Caco-2 (cell line): ENCODE data around the gene LILRA5. TPM values are rescaled to one million over a fixed set of nuclear protein-coding genes. Genes with fewer than 3 reads are reported as not detected.

Experiments
- BruUV-seq: library from RNA; stranded (reverse); fragments of 400-500 nt; replicated peaks from 2 replicates; lab custom pipeline; 2021; lab: Mats Ljungman, UMichigan
- CTCF ChIA-PET: fragments of 300-600 bp; sonication (Branson Sonifier 250); formaldehyde crosslinking; loops from one replicate; lab custom pipeline; 2022; ENCODE audit warnings: antibody characterized with exemption; lab: Charles Lee
- POLR2A ChIA-PET: fragments of 300-600 bp; sonication (Branson Sonifier 250); formaldehyde crosslinking; loops from one replicate; lab custom pipeline; 2022; ENCODE audit warnings: antibody characterized with exemption; lab: Charles Lee
- DNase-seq, 2 experiments: peaks; one replicate each; pipeline versions ENCODE4 v3.0.0 to v3.0.0-alpha.2; 2020 to 2022
- H3K27me3 ChIP-seq: replicated peaks from 2 replicates; pipeline ENCODE4 v1.6.0; 2011; ENCODE audit warnings: low read length; ENCODE audit not compliant: control insufficient read depth, insufficient read depth
- H3K36me3 ChIP-seq: 2 replicates; pipeline ENCODE4 v1.5.1; 2011; ENCODE audit warnings: low read length; ENCODE audit not compliant: control insufficient read depth, insufficient read depth
- H3K4me1 ChIP-seq: fragments of 250-450 bp; sonication (Bioruptor Pico); 2 replicates; pipeline ENCODE4 v1.5.1; 2020; ENCODE audit warnings: mild to moderate bottlenecking
- H3K4me3 ChIP-seq: 2 replicates; pipeline ENCODE4 v1.5.1; 2011; ENCODE audit warnings: low read depth, mild to moderate bottlenecking, control low read depth, low read length
- H3K9me3 ChIP-seq: fragments of 250-450 bp; sonication (Bioruptor Pico); 2 replicates; pipeline ENCODE4 v1.5.1; 2020; ENCODE audit warnings: mild to moderate bottlenecking, moderate library complexity
- H3K27ac Mint-ChIP-seq: one replicate; pipeline ENCODE4 v1.8.0; 2022; ENCODE audit warnings: mixed read lengths; ENCODE audit not compliant: unreplicated experiment
- H3K27me3 Mint-ChIP-seq: one replicate; pipeline ENCODE4 v1.8.0; 2022; ENCODE audit warnings: mixed read lengths; ENCODE audit not compliant: insufficient read depth, unreplicated experiment
- H3K36me3 Mint-ChIP-seq: one replicate; pipeline ENCODE4 v1.8.0; 2022; ENCODE audit warnings: mild to moderate bottlenecking, mixed read lengths; ENCODE audit not compliant: insufficient read depth, unreplicated experiment
- H3K4me1 Mint-ChIP-seq: one replicate; pipeline ENCODE4 v1.8.0; 2022; ENCODE audit warnings: low read depth, mixed read lengths; ENCODE audit not compliant: unreplicated experiment
- H3K4me3 Mint-ChIP-seq: one replicate; pipeline ENCODE4 v1.8.0; 2022; ENCODE audit warnings: mild to moderate bottlenecking, moderate library complexity, mixed read lengths; ENCODE audit not compliant: unreplicated experiment
- H3K9me3 Mint-ChIP-seq: one replicate; pipeline ENCODE4 v1.8.0; 2022; ENCODE audit warnings: mixed read lengths; ENCODE audit not compliant: unreplicated experiment
- CTCF ChIP-seq, 2 experiments: fragments of 200-600 bp in 1 of 2; IDR thresholded peaks; 1 replicate in 1 of 2; 2 replicates in 1 of 2; pipeline versions ENCODE4 v1.5.1 to v1.8.0; 2011 to 2022; ENCODE audit warnings: antibody characterized with exemption in 1 of 2, control low read depth in 1 of 2, inconsistent platforms in 1 of 2, low read depth in 1 of 2, low read length in 1 of 2, mild to moderate bottlenecking in 1 of 2, moderate library complexity in 1 of 2; ENCODE audit not compliant: insufficient read depth in 1 of 2, severe bottlenecking in 1 of 2, unreplicated experiment in 1 of 2
- intact Hi-C: fragments of 100-400 bp; cut with micrococcal nuclease; formaldehyde crosslinking; loops from one replicate; pipeline ENCODE4 v1.10.0; 2022; ENCODE audit not compliant: unreplicated experiment
- total RNA-seq: library from RNA; stranded (reverse); gene quantifications from 2 replicates; pipeline ENCODE4 v1.2.3, GENCODE V29; 2022

LILRA5 gene
- total RNA-seq, 1 experiment from 2014 or later, result not detected

DNA sequence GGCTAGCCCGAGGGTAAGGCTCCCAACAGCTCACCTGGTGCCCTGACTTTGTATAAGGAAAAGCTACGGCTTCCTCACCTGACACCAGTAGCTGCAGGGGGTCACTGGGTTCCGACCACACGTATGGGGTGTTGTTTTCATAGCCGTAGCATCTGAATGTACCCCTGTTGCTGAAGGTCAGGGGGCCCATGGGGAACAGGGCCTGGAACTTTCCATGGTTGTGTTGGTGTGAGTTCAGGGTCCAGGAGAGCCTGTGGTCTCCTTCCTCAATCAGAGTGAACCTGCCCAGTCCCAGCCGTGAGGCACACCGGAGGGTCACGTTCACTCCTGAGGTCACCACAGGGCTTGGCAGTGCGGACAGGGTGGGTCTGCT lies 24.9 kb upstream of the LILRA5 start:
- H3K4me3 Mint-ChIP-seq, result no peak overlapping the region
- no peaks in the 10 kb centered on the region for H3K36me3 ChIP-seq
- intact Hi-C loops, result no loop called here
- no peaks in the 10 kb centered on the region for H3K9me3 ChIP-seq
- H3K27me3 Mint-ChIP-seq, result peaks cover 29% of the 10 kb centered on the region
- no peak for DNase-seq
- ChIA-PET POLR2A (no interaction called here), CTCF (no interaction called here)
- TF ChIP-seq CTCF (IDR thresholded peaks at IDR 0.05; ENCODE audit: insufficient read depth in 1 of 2, low read depth in 1 of 2, low read length in 1 of 2, severe bottlenecking in 1 of 2, unreplicated experiment in 1 of 2), result no peak
- no TSS peak for BruUV-seq
- no peaks in the 10 kb centered on the region; the same call in 1 of the 2 replicates for H3K27me3 ChIP-seq
- no peaks in the 10 kb centered on the region for H3K36me3 Mint-ChIP-seq
- no peak overlapping the region for H3K27ac Mint-ChIP-seq
- no peaks in the 10 kb centered on the region for H3K4me1 ChIP-seq
- H3K9me3 Mint-ChIP-seq, result no peaks in the 10 kb centered on the region
- H3K4me1 Mint-ChIP-seq, result no peaks in the 10 kb centered on the region
- H3K4me3 ChIP-seq, result no peak overlapping the region

DNA sequence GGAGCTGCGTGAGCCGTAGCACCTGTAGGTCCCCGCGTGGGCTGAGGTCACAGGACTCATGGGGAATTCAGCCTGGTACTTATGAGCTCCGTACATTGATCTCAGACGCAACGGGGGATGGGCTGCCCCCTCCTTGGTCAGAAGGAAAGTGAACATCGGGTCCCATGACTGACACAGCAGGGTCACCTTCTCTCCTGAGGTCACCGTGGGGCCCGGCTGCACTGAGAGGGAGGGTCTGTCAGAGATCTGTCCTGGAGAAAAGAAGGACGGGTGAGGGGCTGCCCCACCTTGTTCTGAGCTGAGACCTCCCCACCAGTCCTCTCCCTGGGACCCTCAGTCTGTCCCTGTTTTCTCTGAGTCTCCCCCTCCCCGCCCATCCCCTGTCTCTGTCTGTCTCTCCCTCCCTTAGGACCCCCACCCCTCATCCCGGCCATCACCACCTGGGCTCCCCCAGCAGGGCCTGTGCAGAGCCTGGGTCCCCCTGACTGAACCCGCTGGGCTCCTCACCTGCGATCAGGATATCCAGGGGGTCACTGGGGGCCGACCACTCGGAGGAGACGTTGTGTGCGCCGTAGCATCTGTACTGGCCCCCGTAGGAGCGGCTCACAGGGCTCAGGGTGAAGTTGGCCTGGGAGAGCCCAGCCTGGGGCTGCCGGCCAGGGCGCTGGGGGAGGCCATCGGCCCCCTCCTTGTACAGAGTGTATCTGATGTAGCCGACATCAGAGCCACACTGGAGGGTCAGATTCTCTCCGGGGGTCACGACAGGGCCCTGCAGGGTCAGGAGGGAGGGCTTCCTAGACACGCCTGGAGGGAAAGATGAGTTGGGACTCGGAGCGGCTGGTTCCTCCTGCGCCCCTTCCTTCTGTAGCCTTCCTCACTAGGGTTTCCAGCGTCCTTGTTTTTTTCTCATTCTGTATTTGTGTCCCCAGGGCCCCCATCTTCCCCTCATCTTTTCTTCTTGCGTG lies 24.2 kb upstream of the LILRA5 start:
- Mint-ChIP-seq H3K4me1 (no peaks in the 10 kb centered on the region), H3K9me3 (no peaks in the 10 kb centered on the region), H3K27ac (no peak overlapping the region), H3K27me3 (peaks cover 29% of the 10 kb centered on the region), H3K4me3 (no peak overlapping the region), H3K36me3 (no peaks in the 10 kb centered on the region)
- H3K9me3 ChIP-seq, result no peaks in the 10 kb centered on the region
- no peaks in the 10 kb centered on the region; the same call in 1 of the 2 replicates for H3K27me3 ChIP-seq
- TF ChIP-seq CTCF (IDR thresholded peaks at IDR 0.05; ENCODE audit: insufficient read depth in 1 of 2, low read depth in 1 of 2, low read length in 1 of 2, severe bottlenecking in 1 of 2, unreplicated experiment in 1 of 2), result no peak
- POLR2A ChIA-PET, result no interaction called here
- CTCF ChIA-PET, result no interaction called here
- intact Hi-C loops, result no loop called here
- H3K4me3 ChIP-seq, result no peak overlapping the region
- BruUV-seq, result no TSS peak
- H3K36me3 ChIP-seq, result no peaks in the 10 kb centered on the region
- no peaks in the 10 kb centered on the region for H3K4me1 ChIP-seq
- no peak for DNase-seq

DNA sequence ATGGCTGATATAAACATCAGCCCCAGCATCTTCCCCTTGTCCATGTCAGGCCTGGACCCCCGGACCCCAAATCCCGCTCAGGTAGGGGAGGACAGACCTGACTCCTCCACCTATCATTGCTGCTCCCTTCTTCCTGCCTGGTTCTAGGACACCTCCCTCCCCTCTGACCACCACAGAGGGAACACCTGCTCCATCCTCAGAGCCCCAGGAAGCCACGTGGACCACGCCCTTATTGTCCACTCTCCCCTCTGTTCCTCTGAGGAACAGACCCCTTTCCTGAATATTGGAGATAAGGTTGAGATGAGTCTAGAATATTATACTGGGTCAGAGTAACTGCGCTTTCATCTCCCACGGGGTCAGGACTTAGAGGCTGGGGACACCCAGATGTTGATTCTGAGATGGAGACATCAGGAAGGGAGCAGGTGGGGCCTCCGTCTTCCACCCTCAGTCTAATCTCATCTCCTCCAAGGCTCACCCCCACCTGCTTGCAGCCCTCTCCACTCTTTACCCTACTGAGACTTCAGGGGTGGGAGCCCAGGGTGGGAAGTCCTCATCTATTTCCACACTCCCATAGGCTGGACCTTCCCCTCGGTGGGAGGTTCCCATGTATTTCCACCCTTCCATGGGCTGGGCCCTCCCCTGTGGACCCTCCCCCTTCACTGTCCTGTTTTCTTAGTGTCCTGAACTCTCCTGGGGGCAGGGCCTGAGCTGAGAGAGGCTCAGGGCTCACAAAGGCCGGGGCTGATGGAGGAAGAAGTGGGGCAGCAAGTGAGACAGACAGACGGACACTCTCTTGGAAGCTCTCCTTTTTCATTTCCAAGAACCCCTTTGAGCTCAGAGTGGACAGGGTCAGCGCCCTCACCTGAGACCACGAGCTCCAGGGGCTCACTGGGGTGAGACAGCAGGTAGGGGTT lies 23.3 kb upstream of the LILRA5 start:
- intact Hi-C loops, result no loop called here
- POLR2A ChIA-PET, result no interaction called here
- TF ChIP-seq CTCF (IDR thresholded peaks at IDR 0.05; ENCODE audit: insufficient read depth in 1 of 2, low read depth in 1 of 2, low read length in 1 of 2, severe bottlenecking in 1 of 2, unreplicated experiment in 1 of 2), result no peak
- peaks cover 29% of the 10 kb centered on the region for H3K27me3 Mint-ChIP-seq
- no peak overlapping the region for H3K4me3 Mint-ChIP-seq
- no peak overlapping the region for H3K27ac Mint-ChIP-seq
- Histone ChIP-seq H3K36me3 (no peaks in the 10 kb centered on the region), H3K4me1 (no peaks in the 10 kb centered on the region), H3K27me3 (no peaks in the 10 kb centered on the region; the same call in 1 of the 2 replicates), H3K4me3 (no peak overlapping the region), H3K9me3 (no peaks in the 10 kb centered on the region)
- no peaks in the 10 kb centered on the region for H3K4me1 Mint-ChIP-seq
- H3K36me3 Mint-ChIP-seq, result no peaks in the 10 kb centered on the region
- H3K9me3 Mint-ChIP-seq, result no peaks in the 10 kb centered on the region
- DNase-seq, result no peak
- BruUV-seq, result no TSS peak
- CTCF ChIA-PET, result no interaction called here
